Frontal cortex (tissue), 4 donors: ENCODE results near the gene TLCD5. TPM values are rescaled to one million over a fixed set of nuclear protein-coding genes. Genes with fewer than 3 reads are reported as not detected.

Source experiments
- DNase-seq, 2 donors: peaks; one replicate each; pipeline ENCODE4 v3.0.0; 2012; ENCODE audit warnings: low spot score in 2 of 2
- FAIRE-seq: peaks from 2 replicates; lab custom pipeline; 2012; peaks lifted over from hg19 to GRCh38; lab: Jason Lieb, UNC
- total RNA-seq: library from RNA; depleted of rRNA; stranded (reverse); fragments of >200 nt; gene quantifications from one replicate; pipeline ENCODE4 v1.2.3, GENCODE V29; 2014
- donor health status: control.
- donor health status: control.
- donor health status: control.

Gene TLCD5
- 16.3 TPM for total RNA-seq

GRCh38 chr11:120324932-120325810 is at the start of gene TLCD5:
Gene TLCD5 (plus strand): TSS chr11:120325299. CDS start chr11:120327442, 2,143 bp downstream.
- no peak for FAIRE-seq
- peak; percentile 60 to 65 for DNase-seq

GRCh38 chr11:120279502-120279901 is 45.6 kb upstream of the TLCD5 start:
- FAIRE-seq (no peak), DNase-seq (no peak)

GRCh38 chr11:120280600-120281051 is 44.5 kb upstream of the TLCD5 start:
- DNase-seq (no peak), FAIRE-seq (no peak)

- DNase-seq (no peak), FAIRE-seq (no peak)
These were observed 43.8 kb upstream of the TLCD5 start for GRCh38 chr11:120281143-120281795.

GRCh38 chr11:120283124-120283523 is 42.0 kb upstream of the TLCD5 start:
- no peak for FAIRE-seq
- no peak for DNase-seq

GRCh38 chr11:120284272-120284671 is 40.8 kb upstream of the TLCD5 start:
- no peak for FAIRE-seq
- no peak for DNase-seq

GRCh38 chr11:120285256-120285655 is 39.8 kb upstream of the TLCD5 start:
- no peak for FAIRE-seq

GRCh38 chr11:120288021-120288420 is 37.1 kb upstream of the TLCD5 start:
- DNase-seq (no peak), FAIRE-seq (no peak)

More at GRCh38 chr11:120285256-120285655, 39.8 kb upstream of the TLCD5 start:
- no peak for DNase-seq

GRCh38 chr11:120289426-120289825 is 35.7 kb upstream of the TLCD5 start:
- no peak for FAIRE-seq
- DNase-seq = no peak

GRCh38 chr11:120290956-120291355 is 34.1 kb upstream of the TLCD5 start:
- no peak for DNase-seq
- FAIRE-seq = no peak

- DNase-seq (no peak), FAIRE-seq (no peak)
These were observed 31.9 kb upstream of the TLCD5 start for GRCh38 chr11:120293038-120293800.

- DNase-seq (no peak), FAIRE-seq (no peak)
These were observed 31.0 kb upstream of the TLCD5 start for GRCh38 chr11:120294096-120294495.

- no peak for FAIRE-seq
- DNase-seq = no peak
These were observed 30.0 kb upstream of the TLCD5 start for GRCh38 chr11:120295099-120295498.

GRCh38 chr11:120296554-120296953 is 28.5 kb upstream of the TLCD5 start:
- FAIRE-seq (no peak), DNase-seq (no peak)

- FAIRE-seq = no peak
These were observed 26.6 kb upstream of the TLCD5 start for GRCh38 chr11:120298461-120298860.

GRCh38 chr11:120302001-120302805 is 22.9 kb upstream of the TLCD5 start:
- DNase-seq (no peak), FAIRE-seq (no peak)

More at GRCh38 chr11:120298461-120298860, 26.6 kb upstream of the TLCD5 start:
- DNase-seq = no peak

GRCh38 chr11:120303004-120303637 is 22.0 kb upstream of the TLCD5 start:
- no peak for FAIRE-seq

GRCh38 chr11:120304526-120304925 is 20.6 kb upstream of the TLCD5 start:
- FAIRE-seq (no peak), DNase-seq (no peak)

More at GRCh38 chr11:120303004-120303637, 22.0 kb upstream of the TLCD5 start:
- DNase-seq = peak; percentile 32 to 60

- no peak for FAIRE-seq
- DNase-seq = no peak
These were observed 19.8 kb upstream of the TLCD5 start for GRCh38 chr11:120305286-120305685.
